Upper lobe of left lung (tissue), 6 donors: ENCODE measurements around the gene ADAMTS13. TPM values are rescaled to one million over a fixed set of nuclear protein-coding genes. Genes with fewer than 3 reads are reported as not detected.

ENCODE experiments used
- ATAC-seq, 2 donors: fragments of 200-7000 bp; cut with Tn5 transposase; one replicate each; pipeline ENCODE4 v1.9.1; 2022; ENCODE audit warnings: mild to moderate bottlenecking in 2 of 2, moderate library complexity in 2 of 2; ENCODE audit not compliant: low FRiP score in 2 of 2
- DNase-seq, 2 donors: peaks; one replicate each; pipeline ENCODE4 v3.0.0-alpha.2; 2019 to 2020
- H3K27ac ChIP-seq, 4 donors: fragments of 200-600 bp; sonication (generic); one replicate each; pipeline ENCODE4 v1.5.1; 2016 to 2019
- H3K27me3 ChIP-seq, 4 donors: fragments of 200-600 bp; sonication (generic); one replicate each; pipeline ENCODE4 v1.5.1; 2017 to 2019
- H3K36me3 ChIP-seq, 4 donors: fragments of 200-600 bp; sonication (generic); one replicate each; pipeline ENCODE4 v1.5.1; 2016 to 2019
- H3K4me1 ChIP-seq, 4 donors: fragments of 200-600 bp; sonication (generic); one replicate each; pipeline ENCODE4 v1.5.1; 2018 to 2019
- H3K4me3 ChIP-seq, 4 donors: fragments of 200-600 bp; sonication (generic); one replicate each; pipeline ENCODE4 v1.5.1; 2017 to 2019; ENCODE audit warnings: mild to moderate bottlenecking in 2 of 4, moderate library complexity in 1 of 4
- H3K9me3 ChIP-seq, 4 donors: fragments of 200-600 bp; sonication (generic); one replicate each; pipeline ENCODE4 v1.5.1; 2018 to 2019
- CTCF ChIP-seq, 6 experiments: fragments of 450-650 bp in 4 of 6; fragments of 200-600 bp in 2 of 6; sonication (generic) in 2 of 6; IDR thresholded peaks; one replicate each; pipeline ENCODE4 v1.5.1; 2016 to 2019; ENCODE audit warnings: antibody characterized with exemption in 6 of 6
- EP300 ChIP-seq, 4 donors: sonication (generic); formaldehyde crosslinking; IDR thresholded peaks; one replicate each; pipeline ENCODE4 v1.5.1; 2017; ENCODE audit warnings: antibody characterized with exemption in 4 of 4, control low read depth in 2 of 4
- POLR2A ChIP-seq, 4 donors: fragments of 450-650 bp; IDR thresholded peaks; one replicate each; pipeline ENCODE4 v1.5.1; 2016 to 2017; ENCODE audit warnings: antibody characterized with exemption in 4 of 4, mild to moderate bottlenecking in 2 of 4
- POLR2AphosphoS5 ChIP-seq, 2 donors: sonication (generic); formaldehyde crosslinking; IDR thresholded peaks; one replicate each; pipeline ENCODE4 v1.5.1; 2017; ENCODE audit warnings: antibody characterized with exemption in 2 of 2
- WGBS, 2 donors: methylation state at CpG; one replicate each; pipeline ENCODE4 v1.1.5; 2017 to 2018; 5-methylcytosine and 5-hydroxymethylcytosine counted together
- total RNA-seq, 6 donors: library from RNA; depleted of rRNA in 4 of 6; stranded (reverse); fragments of >200 nt in 4 of 6; gene quantifications; one replicate each; pipeline versions ENCODE4 v1.1.0 to v1.2.1, GENCODE V29; 2016 to 2021
- donor health status: DM: no; HTN: no; CAD: no; lungs with moderate emphysema.
- donor health status: DM: no; HTN: yes; CAD: no; lungs with severe emphysema.

Gene ADAMTS13
- total RNA-seq, 6 donors from 2014 or later, result 1.4 to 9.4 (median 2.5) TPM

- no peak for TF ChIP-seq POLR2A (IDR thresholded peaks at IDR 0.05)
- TF ChIP-seq POLR2AphosphoS5 (IDR thresholded peaks at IDR 0.05), result peak in 1 of 2 donors; percentile 9
- DNase-seq, result peak; percentile 74 to 90
- 77 to 83% methylated on average over 23 to 24 of the region's 24 CpGs for WGBS, 2 donors
- H3K9me3 ChIP-seq, result no peaks in the 10 kb centered on the region
- ATAC-seq, result peak in 1 of 2 donors; percentile 77
- peaks cover 15 to 47% (median 31%) of the 10 kb centered on the region in 4 donors for H3K4me1 ChIP-seq
- no peak overlapping the region for H3K4me3 ChIP-seq
- peak overlapping the region in 2 of 4 donors; percentile 53 to 64 for H3K27ac ChIP-seq
- H3K36me3 ChIP-seq, result peaks cover 0 to 20% (median 11%) of the 10 kb centered on the region in 4 donors
- no peaks in the 10 kb centered on the region for H3K27me3 ChIP-seq
These were observed 41.9 kb downstream of the ADAMTS13 start for GRCh38 chr9:133463864-133464615.

GRCh38 chr9:133464638-133465037 is 42.5 kb downstream of the ADAMTS13 start:
- DNase-seq, result peak in 1 of 2 donors; percentile 72
- no peak for ATAC-seq
- Histone ChIP-seq H3K9me3 (no peaks in the 10 kb centered on the region), H3K4me3 (no peak overlapping the region), H3K27me3 (no peaks in the 10 kb centered on the region), H3K36me3 (peaks cover 0 to 26% (median 13%) of the 10 kb centered on the region in 4 donors), H3K4me1 (peaks cover 12 to 43% (median 27%) of the 10 kb centered on the region in 4 donors), H3K27ac (peak overlapping the region in 2 of 4 donors; percentile 53 to 64)
- 90 to 100% methylated on average over 2 to 10 of the region's 10 CpGs for WGBS, 2 donors
- TF ChIP-seq CTCF (IDR thresholded peaks at IDR 0.05) (no peak), POLR2A (IDR thresholded peaks at IDR 0.05) (no peak), POLR2AphosphoS5 (IDR thresholded peaks at IDR 0.05) (no peak), EP300 (IDR thresholded peaks at IDR 0.05) (no peak)

GRCh38 chr9:133465984-133466383 is 43.8 kb downstream of the ADAMTS13 start:
- no peak for DNase-seq
- 83 to 85% methylated on average over 6 of the region's 6 CpGs for WGBS, 2 donors

GRCh38 chr9:133467101-133467500 is 44.9 kb downstream of the ADAMTS13 start:
- TF ChIP-seq POLR2AphosphoS5 (IDR thresholded peaks at IDR 0.05) (no peak), POLR2A (IDR thresholded peaks at IDR 0.05) (no peak), EP300 (IDR thresholded peaks at IDR 0.05) (no peak), CTCF (IDR thresholded peaks at IDR 0.05) (no peak)
- Histone ChIP-seq H3K27ac (no peak overlapping the region), H3K4me1 (peaks cover 0 to 30% (median 14%) of the 10 kb centered on the region in 4 donors), H3K9me3 (no peaks in the 10 kb centered on the region), H3K4me3 (no peak overlapping the region), H3K36me3 (peaks cover 0 to 32% (median 16%) of the 10 kb centered on the region in 4 donors), H3K27me3 (no peaks in the 10 kb centered on the region)
- DNase-seq (peak in 1 of 2 donors; percentile 43), ATAC-seq (no peak)
- WGBS, 2 donors, result 85 to 92% methylated on average over 5 to 9 of the region's 10 CpGs

More at GRCh38 chr9:133465984-133466383, 43.8 kb downstream of the ADAMTS13 start:
- ATAC-seq, result no peak
- Histone ChIP-seq H3K4me3 (no peak overlapping the region), H3K36me3 (peaks cover 0 to 27% (median 13%) of the 10 kb centered on the region in 4 donors), H3K9me3 (no peaks in the 10 kb centered on the region), H3K27me3 (no peaks in the 10 kb centered on the region), H3K4me1 (peaks cover 5 to 35% (median 21%) of the 10 kb centered on the region in 4 donors), H3K27ac (no peak overlapping the region)
- no peak for TF ChIP-seq POLR2A (IDR thresholded peaks at IDR 0.05)

- Histone ChIP-seq H3K4me3 (no peak overlapping the region), H3K36me3 (peaks cover 0 to 43% (median 19%) of the 10 kb centered on the region in 4 donors), H3K9me3 (no peaks in the 10 kb centered on the region), H3K4me1 (peaks cover 0 to 27% (median 12%) of the 10 kb centered on the region in 4 donors), H3K27ac (no peak overlapping the region), H3K27me3 (no peaks in the 10 kb centered on the region)
- ATAC-seq, result no peak
- peak in 1 of 2 donors; percentile 57 for DNase-seq
- WGBS, 2 donors, result 88 to 95% methylated on average over 8 to 11 of the region's 11 CpGs
- no peak for TF ChIP-seq POLR2A (IDR thresholded peaks at IDR 0.05)
These were observed 46.2 kb downstream of the ADAMTS13 start for GRCh38 chr9:133468374-133468773.

- DNase-seq (peak in 1 of 2 donors; percentile 60), ATAC-seq (no peak)
- no peak overlapping the region for H3K27ac ChIP-seq
- H3K4me1 ChIP-seq, result peaks cover 0 to 22% (median 10%) of the 10 kb centered on the region in 4 donors
- H3K9me3 ChIP-seq, result no peaks in the 10 kb centered on the region
- H3K27me3 ChIP-seq, result no peaks in the 10 kb centered on the region
- H3K36me3 ChIP-seq, result peaks cover 0 to 49% (median 21%) of the 10 kb centered on the region in 4 donors
- no peak overlapping the region for H3K4me3 ChIP-seq
- TF ChIP-seq CTCF (IDR thresholded peaks at IDR 0.05) (no peak), EP300 (IDR thresholded peaks at IDR 0.05) (no peak), POLR2A (IDR thresholded peaks at IDR 0.05) (no peak), POLR2AphosphoS5 (IDR thresholded peaks at IDR 0.05) (no peak)
- WGBS, 2 donors, result 89 to 100% methylated on average over 1 to 5 of the region's 6 CpGs
These were observed 46.7 kb downstream of the ADAMTS13 start for GRCh38 chr9:133468777-133469421.
